K562 (cell line): ENCODE results near the gene ZXDB. TPM values are rescaled to one million over a fixed set of nuclear protein-coding genes. Genes with fewer than 3 reads are reported as not detected.

ENCODE experiments used
- ATAC-seq: fragments of 200-7000 bp; cut with Tn5 transposase; 3 replicates; pipeline ENCODE4 v1.9.1; 2020; ENCODE audit warnings: moderate library complexity
- BruUV-seq: library from RNA; stranded (reverse); fragments of 400-500 nt; replicated peaks from 2 replicates; lab custom pipeline; 2021; lab: Mats Ljungman, UMichigan
- CTCF ChIA-PET: fragments of 300-600 bp; formaldehyde crosslinking; extraction: SDS; loops from one replicate; lab custom pipeline; 2021; ENCODE audit warnings: low intra/inter-chr PET ratio; lab: Yijun Ruan, JAX
- POLR2A ChIA-PET: fragments of 300-600, 350-650 bp; sonication (Branson Sonifier 250); formaldehyde crosslinking; extraction: SDS; loops from one replicate; lab custom pipeline; 2021; ENCODE audit warnings: antibody characterized with exemption, inconsistent platforms; lab: Yijun Ruan, JAX
- DNase-seq, 4 experiments: peaks; one replicate each; pipeline versions ENCODE4 v3.0.0 to v3.0.0-alpha.2; 2011 to 2018; ENCODE audit warnings: low spot score in 3 of 4, mixed read lengths in 3 of 4; ENCODE audit errors: extremely low read depth in 1 of 4
- FAIRE-seq: peaks from 2 replicates; lab custom pipeline; 2011; peaks lifted over from hg19 to GRCh38; lab: Jason Lieb, UNC
- H2AFZ ChIP-seq: 2 replicates; pipeline ENCODE4 v1.6.0; 2011; ENCODE audit warnings: low read depth, low read length, control low read depth, inconsistent platforms
- H3K27ac ChIP-seq: fragments of 200-600 bp; 3 replicates; pipeline ENCODE4 v1.8.0; 2011; ENCODE audit warnings: low read depth, mild to moderate bottlenecking, control low read depth, inconsistent platforms, low read length, moderate library complexity, mixed read lengths; ENCODE audit errors: extremely low read depth
- H3K27me3 ChIP-seq, 2 experiments: fragments of 300-600 bp in 1 of 2; 2 replicates in 1 of 2; 3 replicates in 1 of 2; pipeline versions ENCODE4 v1.6.0 to v1.8.0; 2011; ENCODE audit warnings: inconsistent platforms in 2 of 2, low read length in 2 of 2, mild to moderate bottlenecking in 1 of 2, mixed read lengths in 1 of 2, moderate library complexity in 1 of 2; ENCODE audit not compliant: control insufficient read depth in 2 of 2, insufficient read depth in 2 of 2
- H3K36me3 ChIP-seq: fragments of 300-600 bp; 3 replicates; pipeline ENCODE4 v1.8.0; 2011; ENCODE audit warnings: mild to moderate bottlenecking, low read length, inconsistent platforms; ENCODE audit not compliant: control insufficient read depth, insufficient read depth
- H3K4me1 ChIP-seq, 2 experiments: fragments of 200-600 bp in 1 of 2; replicated peaks in 1 of 2; 2 replicates in 1 of 2; 3 replicates in 1 of 2; pipeline versions ENCODE4 v1.5.1 to v1.8.0; 2011; ENCODE audit warnings: inconsistent platforms in 2 of 2, low read length in 2 of 2, mild to moderate bottlenecking in 1 of 2, mixed read lengths in 1 of 2, moderate library complexity in 1 of 2; ENCODE audit not compliant: control insufficient read depth in 2 of 2, insufficient read depth in 2 of 2
- H3K4me2 ChIP-seq: 2 replicates; pipeline ENCODE4 v1.6.1; 2011; ENCODE audit warnings: low read length, control low read depth, inconsistent platforms, mixed read lengths; ENCODE audit not compliant: insufficient read depth
- H3K4me3 ChIP-seq: fragments of 200-600 bp; sonication (generic), shearing (Covaris generic); 2 replicates; pipeline ENCODE4 v1.5.1; 2016; ENCODE audit warnings: control low read depth, inconsistent platforms
- H3K79me2 ChIP-seq: fragments of 200-600 bp; 3 replicates; pipeline ENCODE4 v1.8.0; 2011; ENCODE audit warnings: low read length, inconsistent platforms; ENCODE audit not compliant: control insufficient read depth, insufficient read depth
- H3K9ac ChIP-seq, 2 experiments: 2 replicates each; pipeline versions ENCODE4 v1.6.0 to v1.6.1; 2011; ENCODE audit warnings: low read depth in 2 of 2, low read length in 2 of 2, control low read depth in 1 of 2, inconsistent platforms in 1 of 2, mild to moderate bottlenecking in 1 of 2, mixed read lengths in 1 of 2; ENCODE audit not compliant: insufficient read depth in 1 of 2
- H3K9me1 ChIP-seq: one replicate; pipeline ENCODE4 v1.6.0; 2011; ENCODE audit warnings: inconsistent platforms, mild to moderate bottlenecking, low read length, moderate library complexity; ENCODE audit not compliant: control insufficient read depth, insufficient read depth
- H3K9me3 ChIP-seq: replicated peaks from 2 replicates; pipeline ENCODE4 v1.5.1; 2011; ENCODE audit warnings: low read depth, low read length, inconsistent platforms; ENCODE audit not compliant: control insufficient read depth, insufficient read depth
- H4K20me1 ChIP-seq: replicated peaks from 2 replicates; pipeline ENCODE4 v1.6.1; 2011; ENCODE audit warnings: low read length, inconsistent platforms, mixed read lengths; ENCODE audit not compliant: control insufficient read depth, insufficient read depth
- MED1 ChIP-seq: sonication (generic); formaldehyde crosslinking; IDR thresholded peaks from 2 replicates; pipeline ENCODE4 v1.8.1; 2023; ENCODE audit warnings: missing genetic modification reagents, borderline replicate concordance
- REST ChIP-seq, 2 experiments: fragments of 450-650 bp; formaldehyde crosslinking in 1 of 2; IDR thresholded peaks; 2 replicates each; pipeline versions ENCODE4 v1.4.0 to v1.6.1; 2014 to 2020; ENCODE audit warnings: mild to moderate bottlenecking in 2 of 2, borderline replicate concordance in 1 of 2, low read depth in 1 of 2
- SMARCA4 ChIP-seq: fragments of 450-650 bp; IDR thresholded peaks from 2 replicates; pipeline ENCODE4 v1.6.1; 2016
- U2AF2 ChIP-seq: fragments of 200-400 bp; formaldehyde crosslinking; optimal IDR thresholded peaks from 2 replicates; pipeline ENCODE3; 2017; ENCODE audit warnings: low read depth, mild to moderate bottlenecking, low read length
- ZFP36 ChIP-seq: fragments of 150-350 bp; IDR thresholded peaks from 2 replicates; pipeline ENCODE4 v1.6.1; 2018; ENCODE audit warnings: low read length, low read depth; ENCODE audit not compliant: partially characterized antibody
- ZNF354B ChIP-seq: fragments of 250-450 bp; sonication (Bioruptor Pico); IDR thresholded peaks from 2 replicates; pipeline ENCODE4 v1.4.0; 2020
- WGBS: fragments of 100-300 bp; shearing (Covaris generic); methylation state at CpG from one replicate; pipeline ENCODE4 v1.1.6; 2016; ENCODE audit warnings: low coverage, mixed read lengths; ENCODE audit not compliant: insufficient coverage; ENCODE audit errors: missing lambda C conversion rate; 5-methylcytosine and 5-hydroxymethylcytosine counted together
- in situ Hi-C: fragments of 300-500 bp; cut with MboI; formaldehyde crosslinking; loops from 4 replicates; pipeline ENCODE4 v1.15.0; 2018; ENCODE audit warnings: inconsistent platforms, mixed read lengths
- intact Hi-C: fragments of 100-400 bp; cut with micrococcal nuclease; formaldehyde crosslinking; loops from 2 replicates; pipeline ENCODE4 v1.14.2; 2022
- polyA plus RNA-seq, 8 experiments: library from polyadenylated mRNA; depleted of rRNA in 4 of 8; stranded (reverse) in 5 of 8; unstranded in 3 of 8; fragments of >200 nt; fragmentation: Nextera tagmentation in 2 of 8; fragmentation: Illumina TruSeq in 1 of 8; extraction: Ambion mirVana in 2 of 8; extraction: Trizol in 1 of 8; gene quantifications; 2 replicates each; pipeline versions ENCODE4 v1.2.1 to v1.2.3, GENCODE V29; 2011 to 2014; ENCODE audit warnings: inconsistent platforms in 1 of 8, missing spikeins in 1 of 8
- total RNA-seq, 7 experiments: library from RNA; depleted of rRNA in 6 of 7; stranded (reverse); fragments of >200 nt in 6 of 7; fragmentation: Illumina TruSeq in 2 of 7; extraction: Trizol in 2 of 7; gene quantifications; 2 replicates each; pipeline versions ENCODE4 v1.2.1 to v1.2.3, GENCODE V29; 2011 to 2021; ENCODE audit warnings: low replicate concordance in 1 of 7
- TF ChIP-seq, protein P1 (sequence below): fragments of 450-650 bp; conservative IDR thresholded peaks from 2 replicates; pipeline ENCODE4 v1.6.1; 2016; ENCODE audit warnings: missing genetic modification characterization, low read depth, mild to moderate bottlenecking, missing compliant biosample characterization, moderate library complexity
- TF ChIP-seq, protein P2 (sequence below): fragments of 200-800 bp; sonication (Bioruptor generic); IDR thresholded peaks from 2 replicates; pipeline ENCODE4 v1.6.1; 2016; ENCODE audit warnings: missing genetic modification characterization, missing compliant biosample characterization

Gene ZXDB
- total and polyA plus RNA-seq, 9 of the 15 experiments (the other 6 are each of a cell fraction or from before 2014, with no cell fraction given) = 0.43 to 2.6 (median 2.0) TPM

GRCh38 chrX:57565198-57565597 lies 26.6 kb upstream of the ZXDB start:
- CTCF ChIA-PET = no interaction called here
- Histone ChIP-seq H3K4me1 (no peaks in the 10 kb centered on the region), H3K27me3 (no peaks in the 10 kb centered on the region), H3K4me2 (no peak overlapping the region), H3K27ac (no peak overlapping the region), H3K4me3 (no peak overlapping the region), H2AFZ (no peak overlapping the region), H3K79me2 (no peaks in the 10 kb centered on the region), H3K36me3 (no peaks in the 10 kb centered on the region), H3K9ac (no peak overlapping the region), H3K9me3 (no peaks in the 10 kb centered on the region), H4K20me1 (no peaks in the 10 kb centered on the region), H3K9me1 (no peaks in the 10 kb centered on the region)
- POLR2A ChIA-PET = no interaction called here
- ATAC-seq = no peak
- DNase-seq = no peak
- 0% methylated on average over 3 of the region's 4 CpGs for WGBS
- BruUV-seq = no TSS peak
- in situ Hi-C loops = no loop called here
- FAIRE-seq = no peak
- intact Hi-C loops = no loop called here
- no peak for TF ChIP-seq SMARCA4
- no peak for TF ChIP-seq MED1 (CRISPR knock-in tag)
- TF ChIP-seq U2AF2 = no peak
- no peak for TF ChIP-seq ZFP36
- no peak for TF ChIP-seq ZNF354B (CRISPR knock-in tag)
- no peak for TF ChIP-seq REST (IDR thresholded peaks at IDR 0.05; ENCODE audit: borderline replicate concordance)
- no peak for TF ChIP-seq REST (CRISPR knock-in tag; IDR thresholded peaks at IDR 0.05; ENCODE audit: low read depth)
- TF ChIP-seq, protein P1, sequence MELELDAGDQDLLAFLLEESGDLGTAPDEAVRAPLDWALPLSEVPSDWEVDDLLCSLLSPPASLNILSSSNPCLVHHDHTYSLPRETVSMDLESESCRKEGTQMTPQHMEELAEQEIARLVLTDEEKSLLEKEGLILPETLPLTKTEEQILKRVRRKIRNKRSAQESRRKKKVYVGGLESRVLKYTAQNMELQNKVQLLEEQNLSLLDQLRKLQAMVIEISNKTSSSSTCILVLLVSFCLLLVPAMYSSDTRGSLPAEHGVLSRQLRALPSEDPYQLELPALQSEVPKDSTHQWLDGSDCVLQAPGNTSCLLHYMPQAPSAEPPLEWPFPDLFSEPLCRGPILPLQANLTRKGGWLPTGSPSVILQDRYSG (tag) = no peak
- TF ChIP-seq, protein P2, sequence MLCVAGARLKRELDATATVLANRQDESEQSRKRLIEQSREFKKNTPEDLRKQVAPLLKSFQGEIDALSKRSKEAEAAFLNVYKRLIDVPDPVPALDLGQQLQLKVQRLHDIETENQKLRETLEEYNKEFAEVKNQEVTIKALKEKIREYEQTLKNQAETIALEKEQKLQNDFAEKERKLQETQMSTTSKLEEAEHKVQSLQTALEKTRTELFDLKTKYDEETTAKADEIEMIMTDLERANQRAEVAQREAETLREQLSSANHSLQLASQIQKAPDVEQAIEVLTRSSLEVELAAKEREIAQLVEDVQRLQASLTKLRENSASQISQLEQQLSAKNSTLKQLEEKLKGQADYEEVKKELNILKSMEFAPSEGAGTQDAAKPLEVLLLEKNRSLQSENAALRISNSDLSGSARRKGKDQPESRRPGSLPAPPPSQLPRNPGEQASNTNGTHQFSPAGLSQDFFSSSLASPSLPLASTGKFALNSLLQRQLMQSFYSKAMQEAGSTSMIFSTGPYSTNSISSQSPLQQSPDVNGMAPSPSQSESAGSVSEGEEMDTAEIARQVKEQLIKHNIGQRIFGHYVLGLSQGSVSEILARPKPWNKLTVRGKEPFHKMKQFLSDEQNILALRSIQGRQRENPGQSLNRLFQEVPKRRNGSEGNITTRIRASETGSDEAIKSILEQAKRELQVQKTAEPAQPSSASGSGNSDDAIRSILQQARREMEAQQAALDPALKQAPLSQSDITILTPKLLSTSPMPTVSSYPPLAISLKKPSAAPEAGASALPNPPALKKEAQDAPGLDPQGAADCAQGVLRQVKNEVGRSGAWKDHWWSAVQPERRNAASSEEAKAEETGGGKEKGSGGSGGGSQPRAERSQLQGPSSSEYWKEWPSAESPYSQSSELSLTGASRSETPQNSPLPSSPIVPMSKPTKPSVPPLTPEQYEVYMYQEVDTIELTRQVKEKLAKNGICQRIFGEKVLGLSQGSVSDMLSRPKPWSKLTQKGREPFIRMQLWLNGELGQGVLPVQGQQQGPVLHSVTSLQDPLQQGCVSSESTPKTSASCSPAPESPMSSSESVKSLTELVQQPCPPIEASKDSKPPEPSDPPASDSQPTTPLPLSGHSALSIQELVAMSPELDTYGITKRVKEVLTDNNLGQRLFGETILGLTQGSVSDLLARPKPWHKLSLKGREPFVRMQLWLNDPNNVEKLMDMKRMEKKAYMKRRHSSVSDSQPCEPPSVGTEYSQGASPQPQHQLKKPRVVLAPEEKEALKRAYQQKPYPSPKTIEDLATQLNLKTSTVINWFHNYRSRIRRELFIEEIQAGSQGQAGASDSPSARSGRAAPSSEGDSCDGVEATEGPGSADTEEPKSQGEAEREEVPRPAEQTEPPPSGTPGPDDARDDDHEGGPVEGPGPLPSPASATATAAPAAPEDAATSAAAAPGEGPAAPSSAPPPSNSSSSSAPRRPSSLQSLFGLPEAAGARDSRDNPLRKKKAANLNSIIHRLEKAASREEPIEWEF = no peak
